K562 (cell line): ENCODE results near the gene CBX4. TPM values are rescaled to one million over a fixed set of nuclear protein-coding genes. Genes with fewer than 3 reads are reported as not detected.
A peak's percentile ranks its signal among the peaks of the same experiment; 100 is the strongest.

ENCODE experiments used
- ATAC-seq: fragments of 200-7000 bp; cut with Tn5 transposase; 3 replicates; pipeline ENCODE4 v1.9.1; 2020; ENCODE audit warnings: moderate library complexity
- BruUV-seq: library from RNA; stranded (reverse); fragments of 400-500 nt; replicated peaks from 2 replicates; lab custom pipeline; 2021; lab: Mats Ljungman, UMichigan
- CTCF ChIA-PET: fragments of 300-600 bp; formaldehyde crosslinking; extraction: SDS; loops from one replicate; lab custom pipeline; 2021; ENCODE audit warnings: low intra/inter-chr PET ratio; lab: Yijun Ruan, JAX
- POLR2A ChIA-PET: fragments of 300-600, 350-650 bp; sonication (Branson Sonifier 250); formaldehyde crosslinking; extraction: SDS; loops from one replicate; lab custom pipeline; 2021; ENCODE audit warnings: antibody characterized with exemption, inconsistent platforms; lab: Yijun Ruan, JAX
- DNase-seq, 4 experiments: peaks; one replicate each; pipeline versions ENCODE4 v3.0.0 to v3.0.0-alpha.2; 2011 to 2018; ENCODE audit warnings: low spot score in 3 of 4, mixed read lengths in 3 of 4; ENCODE audit errors: extremely low read depth in 1 of 4
- FAIRE-seq: peaks from 2 replicates; lab custom pipeline; 2011; peaks lifted over from hg19 to GRCh38; lab: Jason Lieb, UNC
- H2AFZ ChIP-seq: 2 replicates; pipeline ENCODE4 v1.6.0; 2011; ENCODE audit warnings: low read depth, low read length, control low read depth, inconsistent platforms
- H3K27ac ChIP-seq: fragments of 200-600 bp; 3 replicates; pipeline ENCODE4 v1.8.0; 2011; ENCODE audit warnings: low read depth, mild to moderate bottlenecking, control low read depth, inconsistent platforms, low read length, moderate library complexity, mixed read lengths; ENCODE audit errors: extremely low read depth
- H3K27me3 ChIP-seq, 2 experiments: fragments of 300-600 bp in 1 of 2; 2 replicates in 1 of 2; 3 replicates in 1 of 2; pipeline versions ENCODE4 v1.6.0 to v1.8.0; 2011; ENCODE audit warnings: inconsistent platforms in 2 of 2, low read length in 2 of 2, mild to moderate bottlenecking in 1 of 2, mixed read lengths in 1 of 2, moderate library complexity in 1 of 2; ENCODE audit not compliant: control insufficient read depth in 2 of 2, insufficient read depth in 2 of 2
- H3K36me3 ChIP-seq: fragments of 300-600 bp; 3 replicates; pipeline ENCODE4 v1.8.0; 2011; ENCODE audit warnings: mild to moderate bottlenecking, low read length, inconsistent platforms; ENCODE audit not compliant: control insufficient read depth, insufficient read depth
- H3K4me1 ChIP-seq, 2 experiments: fragments of 200-600 bp in 1 of 2; replicated peaks in 1 of 2; 2 replicates in 1 of 2; 3 replicates in 1 of 2; pipeline versions ENCODE4 v1.5.1 to v1.8.0; 2011; ENCODE audit warnings: inconsistent platforms in 2 of 2, low read length in 2 of 2, mild to moderate bottlenecking in 1 of 2, mixed read lengths in 1 of 2, moderate library complexity in 1 of 2; ENCODE audit not compliant: control insufficient read depth in 2 of 2, insufficient read depth in 2 of 2
- H3K4me2 ChIP-seq: 2 replicates; pipeline ENCODE4 v1.6.1; 2011; ENCODE audit warnings: low read length, control low read depth, inconsistent platforms, mixed read lengths; ENCODE audit not compliant: insufficient read depth
- H3K4me3 ChIP-seq: fragments of 200-600 bp; sonication (generic), shearing (Covaris generic); 2 replicates; pipeline ENCODE4 v1.5.1; 2016; ENCODE audit warnings: control low read depth, inconsistent platforms
- H3K79me2 ChIP-seq: fragments of 200-600 bp; 3 replicates; pipeline ENCODE4 v1.8.0; 2011; ENCODE audit warnings: low read length, inconsistent platforms; ENCODE audit not compliant: control insufficient read depth, insufficient read depth
- H3K9ac ChIP-seq, 2 experiments: 2 replicates each; pipeline versions ENCODE4 v1.6.0 to v1.6.1; 2011; ENCODE audit warnings: low read depth in 2 of 2, low read length in 2 of 2, control low read depth in 1 of 2, inconsistent platforms in 1 of 2, mild to moderate bottlenecking in 1 of 2, mixed read lengths in 1 of 2; ENCODE audit not compliant: insufficient read depth in 1 of 2
- H3K9me1 ChIP-seq: one replicate; pipeline ENCODE4 v1.6.0; 2011; ENCODE audit warnings: inconsistent platforms, mild to moderate bottlenecking, low read length, moderate library complexity; ENCODE audit not compliant: control insufficient read depth, insufficient read depth
- H3K9me3 ChIP-seq: replicated peaks from 2 replicates; pipeline ENCODE4 v1.5.1; 2011; ENCODE audit warnings: low read depth, low read length, inconsistent platforms; ENCODE audit not compliant: control insufficient read depth, insufficient read depth
- H4K20me1 ChIP-seq: replicated peaks from 2 replicates; pipeline ENCODE4 v1.6.1; 2011; ENCODE audit warnings: low read length, inconsistent platforms, mixed read lengths; ENCODE audit not compliant: control insufficient read depth, insufficient read depth
- GABPA ChIP-seq: fragments of 200-800 bp; sonication (Bioruptor generic); conservative IDR thresholded peaks from 2 replicates; pipeline ENCODE4 v1.6.1; 2016; ENCODE audit warnings: low read depth, missing genetic modification characterization, missing compliant biosample characterization
- HNRNPL ChIP-seq: fragments of 200-400 bp; formaldehyde crosslinking; IDR thresholded peaks from 2 replicates; pipeline ENCODE4 v1.6.1; 2017; ENCODE audit warnings: low read depth, mild to moderate bottlenecking, low read length
- MBD1 ChIP-seq: fragments of 250-450 bp; sonication (Bioruptor Pico); IDR thresholded peaks from 2 replicates; pipeline ENCODE4 v1.8.0; 2022; ENCODE audit warnings: inconsistent platforms
- PRPF4 ChIP-seq: fragments of 200-400 bp; formaldehyde crosslinking; IDR thresholded peaks from one replicate; pipeline ENCODE4 v1.6.1; 2017; ENCODE audit warnings: low read length, low read depth, mild to moderate bottlenecking; ENCODE audit not compliant: insufficient read depth, poor library complexity, severe bottlenecking
- TEAD4 ChIP-seq, 2 experiments: sonication (generic) in 1 of 2; formaldehyde crosslinking in 1 of 2; IDR thresholded peaks; 2 replicates each; pipeline versions ENCODE4 v1.6.1 to v1.8.0; 2012 to 2022; ENCODE audit warnings: borderline replicate concordance in 1 of 2, inconsistent platforms in 1 of 2, low read length in 1 of 2, mild to moderate bottlenecking in 1 of 2, missing genetic modification reagents in 1 of 2
- ZNF639 ChIP-seq, 2 experiments: fragments of 200-800 bp in 1 of 2; sonication (Bioruptor generic) in 1 of 2; sonication (generic) in 1 of 2; formaldehyde crosslinking in 1 of 2; IDR thresholded peaks in 1 of 2; conservative IDR thresholded peaks in 1 of 2; 2 replicates each; pipeline versions ENCODE4 v1.5.0 to v1.6.1; 2016 to 2020; ENCODE audit warnings: missing compliant biosample characterization in 1 of 2, missing genetic modification characterization in 1 of 2, missing genetic modification reagents in 1 of 2
- ZSCAN29 ChIP-seq: fragments of 450-650 bp; IDR thresholded peaks from 2 replicates; pipeline ENCODE4 v1.6.1; 2017
- whole genome bisulfite sequencing: fragments of 100-300 bp; shearing (Covaris generic); methylation state at CpG from one replicate; pipeline ENCODE4 v1.1.6; 2016; ENCODE audit warnings: low coverage, mixed read lengths; ENCODE audit not compliant: insufficient coverage; ENCODE audit errors: missing lambda C conversion rate; 5-methylcytosine and 5-hydroxymethylcytosine counted together
- in situ Hi-C: fragments of 300-500 bp; cut with MboI; formaldehyde crosslinking; loops from 4 replicates; pipeline ENCODE4 v1.15.0; 2018; ENCODE audit warnings: inconsistent platforms, mixed read lengths
- intact Hi-C: fragments of 100-400 bp; cut with micrococcal nuclease; formaldehyde crosslinking; loops from 2 replicates; pipeline ENCODE4 v1.14.2; 2022
- polyA plus RNA-seq, 8 experiments: library from polyadenylated mRNA; depleted of rRNA in 4 of 8; stranded (reverse) in 5 of 8; unstranded in 3 of 8; fragments of >200 nt; fragmentation: Nextera tagmentation in 2 of 8; fragmentation: Illumina TruSeq in 1 of 8; extraction: Ambion mirVana in 2 of 8; extraction: Trizol in 1 of 8; gene quantifications; 2 replicates each; pipeline versions ENCODE4 v1.2.1 to v1.2.3, GENCODE V29; 2011 to 2014; ENCODE audit warnings: inconsistent platforms in 1 of 8, missing spikeins in 1 of 8
- total RNA-seq, 7 experiments: library from RNA; depleted of rRNA in 6 of 7; stranded (reverse); fragments of >200 nt in 6 of 7; fragmentation: Illumina TruSeq in 2 of 7; extraction: Trizol in 2 of 7; gene quantifications; 2 replicates each; pipeline versions ENCODE4 v1.2.1 to v1.2.3, GENCODE V29; 2011 to 2021; ENCODE audit warnings: low replicate concordance in 1 of 7

The CBX4 gene
- total and polyA plus RNA-seq, 9 of the 15 experiments (the other 6 are each of a cell fraction or from before 2014, with no cell fraction given), result 0.98 to 50.5 (median 10.0) TPM

GRCh38 chr17:79797492-79798298 is 41.5 kb downstream of the CBX4 start:
- FAIRE-seq (no peak), ATAC-seq (peak; percentile 56), DNase-seq (peak; percentile 68 to 87 (median 84))
- peak overlapping the region; percentile 22 for H3K4me3 ChIP-seq
- CTCF ChIA-PET, result interaction anchor here (0.6 to 0.7 kb wide), 2 partner anchors 8 to 38 kb away, joined by 3 to 4 read pairs; no protein-coding TSS in a partner anchor
- in situ Hi-C loops, result no loop called here
- intact Hi-C loops, result loop anchor here (5.0 kb wide), 1 partner anchor 40 kb away; the partner anchor contains the start of gene CBX4
- 19% methylated on average over 15 of the region's 89 CpGs for WGBS
- BruUV-seq, result no TSS peak
- H3K4me1 ChIP-seq, result peaks cover 25 to 77% of the 10 kb centered on the region in 2 experiments
- H3K79me2 ChIP-seq, result peaks cover 20% of the 10 kb centered on the region
- H3K9ac ChIP-seq, result peak overlapping the region; percentile 34 to 85; a peak in 3 of 4 replicates
- POLR2A ChIA-PET, result interaction anchor here (0.6 to 2.1 kb wide), 10 partner anchors 11 to 1835 kb away, joined by 3 to 18 read pairs (median 5); partner anchors contain the start of gene CBX4
- no peaks in the 10 kb centered on the region for H3K27me3 ChIP-seq
- peaks cover 3% of the 10 kb centered on the region for H3K9me3 ChIP-seq
- H2AFZ ChIP-seq, result peak overlapping the region; percentile 24; the same call in 1 of the 2 replicates
- no peaks in the 10 kb centered on the region for H4K20me1 ChIP-seq
- H3K4me2 ChIP-seq, result peak overlapping the region; percentile 55; the same call in 1 of the 2 replicates
- H3K27ac ChIP-seq, result peak overlapping the region; percentile 77; the same call in 2 of the 3 replicates
- no peaks in the 10 kb centered on the region for H3K9me1 ChIP-seq
- H3K36me3 ChIP-seq, result peaks cover 20% of the 10 kb centered on the region; the same call in 2 of the 3 replicates
- TF ChIP-seq PRPF4 (peak; percentile 62), HNRNPL (peak; percentile 61; the same call in 1 of the 2 replicates), GABPA (peak; percentile 90), TEAD4 (IDR thresholded peaks at IDR 0.05; ENCODE audit: low read length) (no peak), TEAD4 (CRISPR knock-in tag; IDR thresholded peaks at IDR 0.05; ENCODE audit: borderline replicate concordance) (no peak), ZSCAN29 (no peak), MBD1 (CRISPR knock-in tag) (peak; percentile 68; the same call in 1 of the 2 replicates), ZNF639 (CRISPR knock-in tag; conservative IDR thresholded peaks at IDR 0.05 in 1 of 2, IDR thresholded peaks at IDR 0.05 in 1 of 2) (peak in 1 of 2 experiments; percentile 20; a peak in 1 of 4 replicates)
